ENCODE results near the gene MRPL38. TPM values are rescaled to one million over a fixed set of nuclear protein-coding genes. Genes with fewer than 3 reads are reported as not detected.

Gene MRPL38
- total RNA-seq, 2 experiments from 2014 or later = 112 to 198 TPM

GRCh38 chr17:75897160-75898019, 7.3 kb downstream of the MRPL38 start:
- H3K9me3 ChIP-seq (ENCODE audit: low read length) = no peaks in the 10 kb centered on the region
- peaks cover 53% of the 10 kb centered on the region for H3K36me3 ChIP-seq (ENCODE audit: insufficient read depth, low read length)
- CTCF ChIA-PET (ENCODE audit: unreplicated experiment) = interaction anchor here (1.1 to 2.0 kb wide), 2 partner anchors 12 to 42 kb away, joined by 4 to 10 read pairs; partner anchors contain the start of gene WBP2
- H3K79me2 ChIP-seq (ENCODE audit: insufficient read depth, low read depth, low read length) = peaks cover 20% of the 10 kb centered on the region
- H3K9me2 ChIP-seq (ENCODE audit: insufficient read depth, low read length) = no peaks in the 10 kb centered on the region
- peaks cover 23% of the 10 kb centered on the region for H3K4me1 ChIP-seq (ENCODE audit: insufficient read depth, low read length, poor library complexity, severe bottlenecking)
- TSS peak; percentile 60 for BruUV-seq (replicated peaks)
- H2AFZ ChIP-seq (ENCODE audit: low read length) = 0 out of 2 replicates have a peak overlapping the region, but pooled peaks have one; percentile 33
- TF ChIP-seq, protein P1, sequence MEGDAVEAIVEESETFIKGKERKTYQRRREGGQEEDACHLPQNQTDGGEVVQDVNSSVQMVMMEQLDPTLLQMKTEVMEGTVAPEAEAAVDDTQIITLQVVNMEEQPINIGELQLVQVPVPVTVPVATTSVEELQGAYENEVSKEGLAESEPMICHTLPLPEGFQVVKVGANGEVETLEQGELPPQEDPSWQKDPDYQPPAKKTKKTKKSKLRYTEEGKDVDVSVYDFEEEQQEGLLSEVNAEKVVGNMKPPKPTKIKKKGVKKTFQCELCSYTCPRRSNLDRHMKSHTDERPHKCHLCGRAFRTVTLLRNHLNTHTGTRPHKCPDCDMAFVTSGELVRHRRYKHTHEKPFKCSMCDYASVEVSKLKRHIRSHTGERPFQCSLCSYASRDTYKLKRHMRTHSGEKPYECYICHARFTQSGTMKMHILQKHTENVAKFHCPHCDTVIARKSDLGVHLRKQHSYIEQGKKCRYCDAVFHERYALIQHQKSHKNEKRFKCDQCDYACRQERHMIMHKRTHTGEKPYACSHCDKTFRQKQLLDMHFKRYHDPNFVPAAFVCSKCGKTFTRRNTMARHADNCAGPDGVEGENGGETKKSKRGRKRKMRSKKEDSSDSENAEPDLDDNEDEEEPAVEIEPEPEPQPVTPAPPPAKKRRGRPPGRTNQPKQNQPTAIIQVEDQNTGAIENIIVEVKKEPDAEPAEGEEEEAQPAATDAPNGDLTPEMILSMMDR (conservative IDR thresholded peaks at IDR 0.05; ENCODE audit: low read length) = no peak
- no peak for TF ChIP-seq EZH2phosphoT487 (IDR thresholded peaks at IDR 0.05; ENCODE audit: borderline replicate concordance, low read depth, low read length)
- POLR2A ChIA-PET = interaction anchor here (0.5 to 2.1 kb wide), 5 partner anchors 8 to 83 kb away, joined by 3 to 12 read pairs (median 4); no protein-coding TSS in a partner anchor
- DNase-seq (ENCODE audit: low spot score) = no peak
- peak overlapping the region; percentile 55 for H3K27ac ChIP-seq (ENCODE audit: low read depth, low read length, poor library complexity, severe bottlenecking)
- peak overlapping the region; percentile 95 for H3K4me2 ChIP-seq (ENCODE audit: low read length)
- H4K20me1 ChIP-seq (ENCODE audit: insufficient read depth, low read length) = no peaks in the 10 kb centered on the region
- peak overlapping the region; percentile 80 for H3K4me3 ChIP-seq (ENCODE audit: low read depth, low read length, poor library complexity, severe bottlenecking)
- intact Hi-C loops (cut with micrococcal nuclease; ENCODE audit: unreplicated experiment) = loop anchor here (2.0 kb wide), 1 partner anchor 119 kb away; a partner anchor contains a TSS

GRCh38 chr17:75896415-75897159, 8.1 kb downstream of the MRPL38 start, which contains the start of gene TRIM65:
Gene TRIM65 (minus strand): TSS chr17:75896951. CDS start chr17:75896937, 14 bp downstream.
- DNase-seq (ENCODE audit: low spot score) = peak; percentile 90
- intact Hi-C loops (cut with micrococcal nuclease; ENCODE audit: unreplicated experiment) = loop anchor here (1.0 to 2.0 kb wide), 3 partner anchors 20 to 118 kb away; partner anchors contain the start of gene WBP2
- Histone ChIP-seq H3K36me3 (ENCODE audit: insufficient read depth, low read length) (peaks cover 53% of the 10 kb centered on the region), H2AFZ (ENCODE audit: low read length) (peak within 1 kb of the TSS; percentile 33; the same call in 1 of the 2 replicates), H3K9me2 (ENCODE audit: insufficient read depth, low read length) (no peaks in the 10 kb centered on the region), H3K9me3 (ENCODE audit: low read length) (no peaks in the 10 kb centered on the region), H3K79me2 (ENCODE audit: insufficient read depth, low read depth, low read length) (peaks cover 20% of the 10 kb centered on the region), H3K4me2 (ENCODE audit: low read length) (peak within 1 kb of the TSS; percentile 95), H3K4me1 (ENCODE audit: insufficient read depth, low read length, poor library complexity, severe bottlenecking) (peaks cover 23% of the 10 kb centered on the region), H4K20me1 (ENCODE audit: insufficient read depth, low read length) (no peaks in the 10 kb centered on the region), H3K27ac (ENCODE audit: low read depth, low read length, poor library complexity, severe bottlenecking) (peak within 1 kb of the TSS; percentile 55), H3K4me3 (ENCODE audit: low read depth, low read length, poor library complexity, severe bottlenecking) (peak within 1 kb of the TSS; percentile 80)
- CTCF ChIA-PET (ENCODE audit: unreplicated experiment) = interaction anchor here (0.5 to 2.0 kb wide), 7 partner anchors 8 to 106 kb away, joined by 3 to 10 read pairs (median 4); partner anchors contain the start of genes MRPL38 and WBP2
- POLR2A ChIA-PET = interaction anchor here (0.6 to 2.1 kb wide), 7 partner anchors 9 to 117 kb away, joined by 3 to 12 read pairs (median 3); partner anchors contain the start of gene WBP2
- no TSS peak for BruUV-seq (replicated peaks)
- TF ChIP-seq EZH2phosphoT487 (IDR thresholded peaks at IDR 0.05; ENCODE audit: borderline replicate concordance, low read depth, low read length) = no peak
- TF ChIP-seq, protein P1 (conservative IDR thresholded peaks at IDR 0.05; ENCODE audit: low read length) = peak; percentile 54
